Panc1 (cell line): Measurements from ENCODE around the gene ECM1. TPM values are rescaled to one million over a fixed set of nuclear protein-coding genes. Genes with fewer than 3 reads are reported as not detected.

Experiments used
- ATAC-seq: fragments of 200-7000 bp; cut with Tn5 transposase; 2 replicates; pipeline ENCODE4 v1.9.1; 2020; ENCODE audit warnings: mild to moderate bottlenecking, moderate library complexity
- BruUV-seq: library from RNA; stranded (reverse); fragments of 400-500 nt; replicated peaks from 2 replicates; lab custom pipeline; 2021; lab: Mats Ljungman, UMichigan
- CTCF ChIA-PET: fragments of 300-600 bp; sonication (Branson Sonifier 250); formaldehyde crosslinking; loops from one replicate; lab custom pipeline; 2022; ENCODE audit warnings: antibody characterized with exemption; lab: Charles Lee
- POLR2A ChIA-PET: fragments of 300-600 bp; sonication (Branson Sonifier 250); formaldehyde crosslinking; loops from one replicate; lab custom pipeline; 2022; ENCODE audit warnings: antibody characterized with exemption; lab: Charles Lee
- DNase-seq: peaks from one replicate; pipeline ENCODE4 v3.0.0-alpha.2; 2010; ENCODE audit warnings: low read depth, low spot score
- H3K27ac ChIP-seq: 2 replicates; pipeline ENCODE4 v1.5.1; 2011; ENCODE audit warnings: mild to moderate bottlenecking, low read length, inconsistent platforms
- H3K27me3 ChIP-seq: fragments of 200-500 bp; sonication (Bioruptor generic); 2 replicates; pipeline ENCODE4 v1.6.0; 2014; ENCODE audit warnings: low read length, inconsistent platforms; ENCODE audit not compliant: control insufficient read depth, insufficient read depth
- H3K36me3 ChIP-seq: fragments of 200-500 bp; sonication (Bioruptor generic); 2 replicates; pipeline ENCODE4 v1.5.1; 2014; ENCODE audit warnings: inconsistent platforms, mild to moderate bottlenecking, low read length, moderate library complexity; ENCODE audit not compliant: control insufficient read depth, insufficient read depth
- H3K4me1 ChIP-seq: 2 replicates; pipeline ENCODE4 v1.5.1; 2011; ENCODE audit warnings: inconsistent platforms, mild to moderate bottlenecking, low read length, moderate library complexity; ENCODE audit not compliant: control insufficient read depth, insufficient read depth
- H3K4me3 ChIP-seq, 2 experiments: 2 replicates each; pipeline ENCODE4 v1.5.1; 2011 to 2012; ENCODE audit warnings: low read depth in 2 of 2, low read length in 2 of 2, mild to moderate bottlenecking in 2 of 2, inconsistent platforms in 1 of 2, moderate library complexity in 1 of 2
- H3K9me3 ChIP-seq: fragments of 200-500 bp; sonication (Bioruptor generic); 2 replicates; pipeline ENCODE4 v1.5.1; 2014; ENCODE audit warnings: low read depth, mild to moderate bottlenecking, inconsistent platforms, low read length, moderate library complexity; ENCODE audit not compliant: control insufficient read depth, insufficient read depth
- CTCF ChIP-seq: fragments of 450-650 bp; IDR thresholded peaks from 2 replicates; pipeline ENCODE4 v1.5.1; 2017; ENCODE audit warnings: mild to moderate bottlenecking
- POLR2AphosphoS5 ChIP-seq: IDR thresholded peaks from 2 replicates; pipeline ENCODE4 v1.6.1; 2012; ENCODE audit warnings: mild to moderate bottlenecking, low read depth, low read length, moderate library complexity
- REST ChIP-seq, 2 experiments: IDR thresholded peaks; 2 replicates each; pipeline ENCODE4 v1.6.1; 2011 to 2012; ENCODE audit warnings: low read depth in 2 of 2, control low read depth in 1 of 2, low read length in 1 of 2, mild to moderate bottlenecking in 1 of 2, moderate library complexity in 1 of 2; ENCODE audit not compliant: insufficient read depth in 1 of 2
- SIN3A ChIP-seq: IDR thresholded peaks from 2 replicates; pipeline ENCODE4 v1.6.1; 2012; ENCODE audit warnings: low read depth, mild to moderate bottlenecking, low read length, moderate library complexity, borderline replicate concordance; ENCODE audit not compliant: insufficient read depth
- TCF7L2 ChIP-seq: IDR thresholded peaks from 2 replicates; pipeline ENCODE4 v1.6.1; 2011; ENCODE audit warnings: mild to moderate bottlenecking, low read depth, low read length, inconsistent platforms
- in situ Hi-C: cut with HindIII; loops from 2 replicates; pipeline ENCODE4 v1.10.0; 2016; ENCODE audit warnings: low sequenced_read_pairs, low pct_unique_long_range_greater_than_20kb
- intact Hi-C: fragments of 100-400 bp; cut with micrococcal nuclease; formaldehyde crosslinking; loops from one replicate; pipeline ENCODE4 v1.10.0; 2022; ENCODE audit not compliant: unreplicated experiment
- total RNA-seq: library from RNA; stranded (reverse); gene quantifications from one replicate; pipeline ENCODE4 v1.2.1, GENCODE V29; 2021; ENCODE audit not compliant: unreplicated experiment

Gene ECM1
- total RNA-seq, 1 experiment from 2014 or later: 2.2 TPM

GRCh38 chr1:150472601-150473200, 35.2 kb upstream of the ECM1 start:
- no peak for ATAC-seq
- no peak overlapping the region for H3K27ac ChIP-seq
- no peaks in the 10 kb centered on the region for H3K27me3 ChIP-seq
- no TSS peak for BruUV-seq
- TF ChIP-seq POLR2AphosphoS5 (no peak), SIN3A (no peak), REST (IDR thresholded peaks at IDR 0.05; ENCODE audit: insufficient read depth in 1 of 2, low read depth in 2 of 2, low read length in 1 of 2) (no peak), TCF7L2 (no peak), CTCF (no peak)
- no peak for DNase-seq
- CTCF ChIA-PET: no interaction called here
- POLR2A ChIA-PET: no interaction called here
- in situ Hi-C loops (no loop called here), intact Hi-C loops (no loop called here)
- peaks cover 6% of the 10 kb centered on the region for H3K36me3 ChIP-seq
- H3K9me3 ChIP-seq: no peaks in the 10 kb centered on the region
- H3K4me1 ChIP-seq: no peaks in the 10 kb centered on the region
- H3K4me3 ChIP-seq: no peak overlapping the region

GRCh38 chr1:150473659-150474058, 34.2 kb upstream of the ECM1 start:
- intact Hi-C loops: no loop called here
- ATAC-seq (no peak), DNase-seq (no peak)
- ChIA-PET CTCF (no interaction called here), POLR2A (no interaction called here)
- BruUV-seq: TSS peak; percentile 16
- H3K36me3 ChIP-seq: peaks cover 6% of the 10 kb centered on the region
- H3K4me3 ChIP-seq: no peak overlapping the region
- H3K27ac ChIP-seq: no peak overlapping the region
- in situ Hi-C loops: no loop called here
- no peaks in the 10 kb centered on the region for H3K9me3 ChIP-seq
- H3K27me3 ChIP-seq: no peaks in the 10 kb centered on the region
- no peak for TF ChIP-seq CTCF
- TF ChIP-seq REST (IDR thresholded peaks at IDR 0.05; ENCODE audit: insufficient read depth in 1 of 2, low read depth in 2 of 2, low read length in 1 of 2): no peak
- no peak for TF ChIP-seq POLR2AphosphoS5
- TF ChIP-seq TCF7L2: no peak
- H3K4me1 ChIP-seq: no peaks in the 10 kb centered on the region
